ENCODE data around the gene CAMK2A. TPM values are rescaled to one million over a fixed set of nuclear protein-coding genes. Genes with fewer than 3 reads are reported as not detected.

Gene CAMK2A
- total and polyA plus RNA-seq, 2 experiments from 2014 or later: 0.43 TPM; not detected in 1

- Histone ChIP-seq H3K9ac (no peak overlapping the region), H3K4me3 (no peak overlapping the region), H3K4me2 (ENCODE audit: unreplicated experiment) (no peak overlapping the region), H3F3A (ENCODE audit: insufficient read depth) (0 out of 2 replicates have a peak, but pooled peaks cover 3% of the 10 kb centered on the region), H3K9me2 (ENCODE audit: insufficient read depth) (no peaks in the 10 kb centered on the region), H3K36me3 (ENCODE audit: low read depth) (no peaks in the 10 kb centered on the region), H2AFZ (no peak overlapping the region), H4K20me1 (ENCODE audit: insufficient read depth) (no peaks in the 10 kb centered on the region), H3K79me2 (ENCODE audit: insufficient read depth) (no peaks in the 10 kb centered on the region), H3K9me3 (ENCODE audit: low read depth) (no peaks in the 10 kb centered on the region), H3K27ac (no peak overlapping the region), H3K27me3 (replicated peaks; ENCODE audit: insufficient read depth) (no peaks in the 10 kb centered on the region), H3K4me1 (ENCODE audit: insufficient read depth) (no peaks in the 10 kb centered on the region)
- peak; percentile 75 for DNase-seq
- in situ Hi-C loops (cut with MboI): no loop called here
- 73 to 79% methylated on average over 10 to 11 of the region's 11 CpGs for WGBS, 2 experiments (ENCODE audit: low coverage in 1 of 2, low lambda C conversion rate in 2 of 2, missing lambda C conversion rate in 2 of 2)
- TF ChIP-seq EZH2 (IDR thresholded peaks at IDR 0.05; ENCODE audit: insufficient read depth, poor library complexity, severe bottlenecking) (no peak), EZH2phosphoT487 (IDR thresholded peaks at IDR 0.05; ENCODE audit: insufficient read depth, low read depth) (no peak)
These were observed 61.8 kb downstream of the CAMK2A start for GRCh38 chr5:150227606-150228273.

GRCh38 chr5:150227036-150227435, 62.5 kb downstream of the CAMK2A start:
- no peak for TF ChIP-seq EZH2 (IDR thresholded peaks at IDR 0.05; ENCODE audit: insufficient read depth, poor library complexity, severe bottlenecking)
- no peak for TF ChIP-seq EZH2phosphoT487 (IDR thresholded peaks at IDR 0.05; ENCODE audit: insufficient read depth, low read depth)
- H3K9ac ChIP-seq: no peak overlapping the region
- DNase-seq: no peak
- H4K20me1 ChIP-seq (ENCODE audit: insufficient read depth): no peaks in the 10 kb centered on the region
- no peak overlapping the region for H3K4me2 ChIP-seq (ENCODE audit: unreplicated experiment)
- H3K36me3 ChIP-seq (ENCODE audit: low read depth): no peaks in the 10 kb centered on the region
- WGBS, 2 experiments (ENCODE audit: low coverage in 1 of 2, low lambda C conversion rate in 2 of 2, missing lambda C conversion rate in 2 of 2): 96 to 100% methylated on average over 5 of the region's 5 CpGs
- H3K27me3 ChIP-seq (replicated peaks; ENCODE audit: insufficient read depth): no peaks in the 10 kb centered on the region
- in situ Hi-C loops (cut with MboI): no loop called here
- H3K4me1 ChIP-seq (ENCODE audit: insufficient read depth): no peaks in the 10 kb centered on the region
- no peaks in the 10 kb centered on the region for H3K9me2 ChIP-seq (ENCODE audit: insufficient read depth)
- H2AFZ ChIP-seq: no peak overlapping the region
- no peak overlapping the region for H3K4me3 ChIP-seq
- no peaks in the 10 kb centered on the region for H3K9me3 ChIP-seq (ENCODE audit: low read depth)
- H3F3A ChIP-seq (ENCODE audit: insufficient read depth): 0 out of 2 replicates have a peak, but pooled peaks cover 3% of the 10 kb centered on the region
- H3K79me2 ChIP-seq (ENCODE audit: insufficient read depth): no peaks in the 10 kb centered on the region
- H3K27ac ChIP-seq: no peak overlapping the region

GRCh38 chr5:150224483-150225027, 65.0 kb downstream of the CAMK2A start:
- peak; percentile 33 for DNase-seq
- Histone ChIP-seq H3K9me2 (ENCODE audit: insufficient read depth) (no peaks in the 10 kb centered on the region), H2AFZ (no peak overlapping the region), H4K20me1 (ENCODE audit: insufficient read depth) (no peaks in the 10 kb centered on the region), H3K4me1 (ENCODE audit: insufficient read depth) (no peaks in the 10 kb centered on the region), H3K36me3 (ENCODE audit: low read depth) (no peaks in the 10 kb centered on the region), H3K9me3 (ENCODE audit: low read depth) (no peaks in the 10 kb centered on the region), H3K27ac (no peak overlapping the region), H3K79me2 (ENCODE audit: insufficient read depth) (no peaks in the 10 kb centered on the region), H3K9ac (no peak overlapping the region), H3F3A (ENCODE audit: insufficient read depth) (0 out of 2 replicates have a peak, but pooled peaks cover 3% of the 10 kb centered on the region), H3K27me3 (replicated peaks; ENCODE audit: insufficient read depth) (no peaks in the 10 kb centered on the region), H3K4me3 (no peak overlapping the region), H3K4me2 (ENCODE audit: unreplicated experiment) (no peak overlapping the region)
- TF ChIP-seq EZH2phosphoT487 (IDR thresholded peaks at IDR 0.05; ENCODE audit: insufficient read depth, low read depth): no peak
- no peak for TF ChIP-seq EZH2 (IDR thresholded peaks at IDR 0.05; ENCODE audit: insufficient read depth, poor library complexity, severe bottlenecking)
- in situ Hi-C loops (cut with MboI): loop anchor here (25.0 kb wide), 1 partner anchor 387 kb away; no protein-coding TSS in a partner anchor
- 65% methylated on average over 8 of the region's 8 CpGs for WGBS, 2 experiments (ENCODE audit: low coverage in 1 of 2, low lambda C conversion rate in 2 of 2, missing lambda C conversion rate in 2 of 2)

GRCh38 chr5:150223474-150223873, 66.1 kb downstream of the CAMK2A start:
- Histone ChIP-seq H3K27me3 (replicated peaks; ENCODE audit: insufficient read depth) (no peaks in the 10 kb centered on the region), H3F3A (ENCODE audit: insufficient read depth) (0 out of 2 replicates have a peak, but pooled peaks cover 3% of the 10 kb centered on the region), H3K9ac (no peak overlapping the region), H3K4me1 (ENCODE audit: insufficient read depth) (no peaks in the 10 kb centered on the region), H3K27ac (no peak overlapping the region), H4K20me1 (ENCODE audit: insufficient read depth) (no peaks in the 10 kb centered on the region), H3K9me3 (ENCODE audit: low read depth) (no peaks in the 10 kb centered on the region), H3K9me2 (ENCODE audit: insufficient read depth) (no peaks in the 10 kb centered on the region), H2AFZ (no peak overlapping the region), H3K36me3 (ENCODE audit: low read depth) (no peaks in the 10 kb centered on the region), H3K4me2 (ENCODE audit: unreplicated experiment) (no peak overlapping the region), H3K4me3 (no peak overlapping the region), H3K79me2 (ENCODE audit: insufficient read depth) (no peaks in the 10 kb centered on the region)
- no peak for DNase-seq
- TF ChIP-seq EZH2phosphoT487 (IDR thresholded peaks at IDR 0.05; ENCODE audit: insufficient read depth, low read depth): no peak
- TF ChIP-seq EZH2 (IDR thresholded peaks at IDR 0.05; ENCODE audit: insufficient read depth, poor library complexity, severe bottlenecking): no peak
- WGBS, 2 experiments (ENCODE audit: low coverage in 1 of 2, low lambda C conversion rate in 2 of 2, missing lambda C conversion rate in 2 of 2): 83 to 85% methylated on average over 7 of the region's 7 CpGs
- in situ Hi-C loops (cut with MboI): loop anchor here (25.0 kb wide), 1 partner anchor 386 kb away; no protein-coding TSS in a partner anchor
